ENCODE results near the gene TM6SF1.

DNA sequence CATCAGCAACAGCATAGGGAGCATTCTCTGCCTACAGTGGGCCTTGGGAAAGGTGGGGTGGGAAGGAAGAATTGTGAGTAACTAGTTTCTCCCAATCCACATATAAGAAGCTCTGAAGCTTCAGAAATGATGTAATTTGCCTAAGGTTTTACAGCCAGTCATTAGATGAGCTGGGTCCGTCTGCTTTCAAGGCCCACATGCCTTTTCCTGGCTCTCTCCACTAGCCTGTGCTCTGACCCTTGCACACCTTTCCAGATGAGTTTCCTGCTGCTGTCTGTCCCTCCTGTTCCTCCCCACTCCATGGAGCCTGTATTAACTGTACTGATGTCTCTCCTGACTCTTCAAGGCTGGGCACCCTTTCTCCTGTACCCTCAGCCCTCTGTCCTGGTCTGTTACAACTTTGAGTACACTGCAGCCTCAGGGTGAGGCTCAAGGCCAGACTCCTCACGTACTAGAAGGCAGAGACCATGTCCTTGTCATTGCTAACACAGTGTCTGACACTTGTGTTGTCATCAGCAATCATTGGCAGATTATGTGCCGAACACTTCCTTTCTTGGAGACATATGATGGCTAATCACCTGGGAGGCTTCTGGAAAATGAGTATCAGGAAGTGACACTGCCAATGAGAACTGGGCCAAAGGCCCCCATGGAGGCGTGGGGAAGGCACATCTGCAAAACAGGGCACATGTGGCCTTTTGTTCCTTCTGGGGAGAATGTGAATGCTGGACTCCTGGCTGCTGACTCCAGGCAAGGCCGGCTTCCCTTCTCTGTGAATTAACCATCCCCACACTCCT, 6.6 kb downstream of the TM6SF1 start:
- TF ChIP-seq, protein P1, sequence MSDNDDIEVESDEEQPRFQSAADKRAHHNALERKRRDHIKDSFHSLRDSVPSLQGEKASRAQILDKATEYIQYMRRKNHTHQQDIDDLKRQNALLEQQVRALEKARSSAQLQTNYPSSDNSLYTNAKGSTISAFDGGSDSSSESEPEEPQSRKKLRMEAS (IDR thresholded peaks at IDR 0.05; ENCODE audit: low read depth, low read length) = no peak
- TF ChIP-seq, protein P2, sequence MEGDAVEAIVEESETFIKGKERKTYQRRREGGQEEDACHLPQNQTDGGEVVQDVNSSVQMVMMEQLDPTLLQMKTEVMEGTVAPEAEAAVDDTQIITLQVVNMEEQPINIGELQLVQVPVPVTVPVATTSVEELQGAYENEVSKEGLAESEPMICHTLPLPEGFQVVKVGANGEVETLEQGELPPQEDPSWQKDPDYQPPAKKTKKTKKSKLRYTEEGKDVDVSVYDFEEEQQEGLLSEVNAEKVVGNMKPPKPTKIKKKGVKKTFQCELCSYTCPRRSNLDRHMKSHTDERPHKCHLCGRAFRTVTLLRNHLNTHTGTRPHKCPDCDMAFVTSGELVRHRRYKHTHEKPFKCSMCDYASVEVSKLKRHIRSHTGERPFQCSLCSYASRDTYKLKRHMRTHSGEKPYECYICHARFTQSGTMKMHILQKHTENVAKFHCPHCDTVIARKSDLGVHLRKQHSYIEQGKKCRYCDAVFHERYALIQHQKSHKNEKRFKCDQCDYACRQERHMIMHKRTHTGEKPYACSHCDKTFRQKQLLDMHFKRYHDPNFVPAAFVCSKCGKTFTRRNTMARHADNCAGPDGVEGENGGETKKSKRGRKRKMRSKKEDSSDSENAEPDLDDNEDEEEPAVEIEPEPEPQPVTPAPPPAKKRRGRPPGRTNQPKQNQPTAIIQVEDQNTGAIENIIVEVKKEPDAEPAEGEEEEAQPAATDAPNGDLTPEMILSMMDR (IDR thresholded peaks at IDR 0.05; ENCODE audit: low read depth, low read length) = no peak
- TF ChIP-seq MYC (IDR thresholded peaks at IDR 0.05; ENCODE audit: low read depth, low read length) = no peak
- no peak for TF ChIP-seq POLR2A (IDR thresholded peaks at IDR 0.05; ENCODE audit: extremely low read depth, insufficient read length)
